Nucleus accumbens (tissue), 56 donors: ENCODE measurements around the gene CDC14B.
"Not testable (repeated sequence)": the region's sequence is repeated elsewhere in the genome, so short reads cannot be mapped to it uniquely, and the experiment has no call there.

ENCODE experiments used
- DNase-seq, 56 donors: peaks; one replicate each; lab custom pipeline; 2025; lab: John Stamatoyannopoulos, UW

The CDC14B gene

GRCh38 chr9:96596601-96597111, 23.0 kb downstream of the CDC14B start:
- DNase-seq, result no peak

- no peak for DNase-seq
Observed at GRCh38 chr9:96587338-96588315, 32.0 kb downstream of the CDC14B start.

DNA sequence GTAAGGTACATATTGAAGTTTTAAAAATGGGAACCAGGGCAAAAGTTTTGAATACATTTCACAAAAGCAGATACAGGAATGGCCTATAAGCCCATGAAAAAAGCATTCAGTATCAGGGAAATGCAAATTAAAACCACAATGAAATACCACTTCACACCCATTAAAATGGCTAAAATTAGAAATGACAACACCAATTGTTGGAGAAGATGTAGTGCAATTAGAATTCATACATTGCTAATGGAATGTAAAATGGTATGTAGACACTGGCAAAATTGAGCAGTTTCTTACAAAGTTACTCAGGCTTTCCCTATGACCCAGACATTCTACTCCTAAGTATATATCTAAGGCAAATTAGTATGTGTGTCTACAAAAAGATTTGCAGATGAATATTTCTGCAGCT, 34.2 kb downstream of the CDC14B start:
- no peak for DNase-seq

DNA sequence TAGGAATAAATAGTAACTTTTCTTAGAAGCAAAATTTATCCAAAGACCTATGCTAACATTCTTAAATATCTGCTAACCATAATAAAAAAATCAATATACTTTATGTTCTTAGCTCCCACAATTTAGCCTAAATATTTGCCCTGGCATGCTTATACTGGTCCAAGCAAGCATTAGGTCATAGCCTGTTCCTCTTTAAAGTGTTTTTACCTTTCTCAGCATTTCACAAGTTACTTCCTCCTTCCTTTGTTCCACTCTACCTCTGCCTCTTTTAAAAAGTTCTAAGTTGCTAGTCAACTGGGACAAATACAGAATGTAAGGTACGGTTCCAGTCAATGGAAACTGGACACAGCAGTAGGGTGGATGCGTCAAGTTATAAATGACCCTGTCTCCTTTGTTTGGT, 37.4 kb downstream of the CDC14B start:
- not testable (repeated sequence) for DNase-seq

- peak in 1 of 56 donors; percentile 7 for DNase-seq
Observed at GRCh38 chr9:96581786-96582185, 37.9 kb downstream of the CDC14B start.

DNA sequence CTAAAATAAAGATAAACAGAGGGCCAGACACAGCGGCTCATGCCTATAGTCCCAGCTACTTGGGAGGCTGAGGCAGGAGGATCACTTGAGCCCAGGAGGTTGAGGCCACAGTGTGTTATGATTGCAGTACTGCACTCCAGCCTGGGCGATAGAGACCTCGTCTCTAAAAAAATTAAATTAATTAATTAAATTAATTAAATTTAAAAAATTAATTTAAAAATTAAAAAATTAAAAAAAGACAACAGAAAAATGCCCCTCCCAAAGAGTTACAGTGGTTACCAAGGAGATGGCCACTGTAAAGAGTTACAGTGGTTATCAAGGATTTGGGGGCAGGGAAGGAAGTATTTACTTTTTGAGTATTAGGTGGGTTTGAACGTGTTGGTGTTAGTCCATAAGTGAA, 38.3 kb downstream of the CDC14B start:
- DNase-seq, result no peak

GRCh38 chr9:96574931-96575351, 44.7 kb downstream of the CDC14B start:
- no peak for DNase-seq

DNA sequence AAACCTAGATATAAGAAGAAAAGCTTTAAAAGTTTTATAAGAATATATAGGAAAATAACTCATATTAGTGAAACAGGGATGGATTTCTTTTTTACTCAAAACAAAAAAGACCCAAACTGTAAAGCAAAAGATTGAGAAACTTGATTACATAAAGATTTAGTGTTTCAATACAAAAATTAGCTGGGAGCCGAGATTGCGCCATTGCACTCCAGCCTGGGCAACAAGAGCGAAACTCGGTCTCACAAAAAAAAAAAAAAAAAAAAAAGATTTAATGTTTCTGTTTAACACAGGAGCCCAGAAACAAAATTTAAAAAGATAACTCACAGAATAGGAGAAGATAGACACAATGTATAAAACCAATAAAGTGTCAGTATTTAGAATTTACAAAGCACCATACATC, 45.2 kb downstream of the CDC14B start:
- no peak for DNase-seq

- peak in 1 of 56 donors; percentile 65 for DNase-seq
Observed at GRCh38 chr9:96567203-96567700, 52.4 kb downstream of the CDC14B start.

- peak in 55 of 56 donors; percentile 2 to 90 (median 73) for DNase-seq
Observed at GRCh38 chr9:96566498-96567202, 53.0 kb downstream of the CDC14B start.

- DNase-seq, result peak in 1 of 56 donors; percentile 7
Observed at GRCh38 chr9:96565671-96566497, 53.8 kb downstream of the CDC14B start.

DNA sequence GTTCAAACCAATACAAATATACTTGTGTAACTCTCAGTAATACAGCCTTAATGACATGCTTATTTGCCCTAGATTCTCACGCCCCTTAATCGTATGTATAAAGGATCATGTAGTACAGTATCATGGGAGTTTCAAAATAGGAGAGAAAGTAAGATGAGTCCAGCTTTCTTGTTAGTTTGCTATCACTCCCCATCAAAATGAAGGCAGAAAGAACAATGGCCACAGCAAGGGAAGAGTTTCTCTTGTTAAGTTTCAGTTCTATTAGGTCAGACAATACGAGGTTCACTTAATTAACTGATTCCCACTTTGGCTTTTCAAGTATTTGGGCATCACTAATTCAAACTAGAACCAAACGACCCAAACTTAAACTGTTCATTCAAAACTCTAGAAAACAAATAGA, 55.4 kb downstream of the CDC14B start:
- DNase-seq, result no peak

- peak in 1 of 56 donors; percentile 4 for DNase-seq
Observed at GRCh38 chr9:96559339-96559943, 60.2 kb downstream of the CDC14B start.

DNA sequence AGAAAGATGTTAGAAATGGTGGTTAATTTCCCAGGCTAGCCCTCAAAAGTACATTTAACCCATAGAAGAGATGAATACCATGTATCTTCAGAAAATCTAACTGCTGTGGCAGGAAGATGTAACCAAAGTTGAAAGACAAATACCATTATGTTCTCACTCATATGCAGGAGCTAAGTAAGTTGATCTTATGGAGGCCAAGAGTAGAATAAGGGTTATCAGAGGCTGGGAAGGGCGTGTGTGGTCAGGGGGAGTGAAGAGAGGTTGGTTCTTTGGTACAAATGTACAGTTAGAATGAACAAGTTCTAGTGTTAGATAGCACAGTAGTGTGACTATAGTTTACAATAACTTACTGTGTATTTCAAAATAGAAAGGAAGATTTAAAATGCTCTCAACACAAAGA, 61.7 kb downstream of the CDC14B start:
- no peak for DNase-seq

- DNase-seq, result peak in 49 of 56 donors; percentile 7 to 69 (median 37)
Observed at GRCh38 chr9:96556701-96557461, 62.8 kb downstream of the CDC14B start.

DNA sequence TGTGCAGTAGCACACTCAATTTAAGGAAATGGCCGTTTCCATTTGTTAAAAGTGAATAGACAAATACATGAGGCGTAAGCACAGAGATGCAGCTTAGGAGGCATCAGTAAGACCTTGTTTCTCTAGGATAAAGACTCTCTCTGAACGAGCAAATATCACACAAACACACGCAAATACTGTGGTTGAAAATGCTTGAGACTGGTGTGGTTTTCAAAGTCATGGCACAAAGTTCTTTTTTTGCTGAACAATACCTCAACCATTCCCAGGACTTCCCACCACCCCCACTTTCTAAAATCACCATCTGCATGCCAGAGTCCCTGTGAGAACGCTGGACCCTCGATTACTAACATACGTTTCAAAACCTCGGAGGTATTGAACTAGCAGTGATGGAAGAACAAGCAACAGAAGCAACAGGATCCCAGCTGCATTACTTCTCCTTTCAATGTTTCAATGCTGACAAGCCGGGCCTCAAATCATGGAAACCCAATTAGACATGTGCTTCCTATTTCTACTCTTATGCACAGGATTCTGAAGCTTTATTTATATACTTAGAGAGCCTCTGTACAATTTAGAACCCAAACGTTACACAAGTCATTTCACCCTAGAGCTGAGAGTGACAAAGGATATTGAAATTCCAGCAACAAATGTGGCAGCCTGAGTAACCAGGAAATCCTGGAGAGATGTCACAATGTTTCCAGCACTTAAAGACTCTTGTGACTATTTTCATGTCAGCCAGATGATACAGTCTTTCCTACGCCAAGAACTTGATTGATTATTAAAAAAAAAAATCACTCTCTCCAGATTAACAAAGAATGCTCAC, 63.9 kb downstream of the CDC14B start:
- DNase-seq, result peak in 2 of 56 donors; percentile 6 to 11

GRCh38 chr9:96554801-96555566, 64.7 kb downstream of the CDC14B start:
- DNase-seq, result peak in 1 of 56 donors; percentile 10
